HCT116 (cell line): ENCODE results near the gene SEPHS1. TPM values are rescaled to one million over a fixed set of nuclear protein-coding genes. Genes with fewer than 3 reads are reported as not detected.

Source experiments
- ATAC-seq: fragments of 200-7000 bp; cut with Tn5 transposase; 2 replicates; pipeline ENCODE4 v1.9.1; 2020; ENCODE audit warnings: mild to moderate bottlenecking, moderate library complexity
- BruUV-seq: library from RNA; stranded (reverse); fragments of 400-500 nt; replicated peaks from 2 replicates; lab custom pipeline; 2021; lab: Mats Ljungman, UMichigan
- CTCF ChIA-PET: fragments of 300-600 bp; sonication (Branson Sonifier 250); formaldehyde crosslinking; loops from one replicate; lab custom pipeline; 2021; ENCODE audit warnings: antibody characterized with exemption; lab: Charles Lee
- POLR2A ChIA-PET: fragments of 300-600, 350-600 bp; sonication (Branson Sonifier 250); formaldehyde crosslinking; loops from one replicate; lab custom pipeline; 2021; ENCODE audit warnings: antibody characterized with exemption; lab: Charles Lee
- RAD21 ChIA-PET, 2 experiments: fragments of 300-600 bp; sonication (Branson Sonifier 250); formaldehyde crosslinking; loops; one replicate each; lab custom pipeline; 2023; ENCODE audit warnings: low total read pairs in 2 of 2; ENCODE audit not compliant: uncharacterized antibody in 2 of 2, unreplicated experiment in 2 of 2, low non-redundant PET in 1 of 2; lab: Charles Lee
- DNase-seq: peaks from one replicate; pipeline ENCODE4 v3.0.0-alpha.2; 2010; ENCODE audit warnings: low read depth, low spot score
- H2AFZ ChIP-seq: fragments of 200-600 bp; shearing (Covaris generic), sonication (generic); 2 replicates; pipeline ENCODE4 v1.6.1; 2017; ENCODE audit warnings: low read depth, mixed run types, mixed read lengths, antibody characterized with exemption, low read length; ENCODE audit not compliant: poor library complexity, severe bottlenecking
- H3K27ac ChIP-seq: 2 replicates; pipeline ENCODE4 v1.5.1; 2012; ENCODE audit warnings: low read depth, low read length
- H3K27me3 ChIP-seq: fragments of 200-600 bp; sonication (generic); 2 replicates; pipeline ENCODE4 v1.6.1; 2016; ENCODE audit warnings: mixed run types, low read length, mixed read lengths; ENCODE audit not compliant: insufficient read depth
- H3K36me3 ChIP-seq, 2 experiments: fragments of 200-500 bp in 1 of 2; fragments of 200-600 bp in 1 of 2; sonication (Bioruptor generic) in 1 of 2; sonication (generic) in 1 of 2; 2 replicates each; pipeline versions ENCODE4 v1.5.1 to v1.6.1; 2014 to 2016; ENCODE audit warnings: low read length in 2 of 2, inconsistent platforms in 1 of 2, mixed read lengths in 1 of 2, mixed run types in 1 of 2; ENCODE audit not compliant: insufficient read depth in 2 of 2, control insufficient read depth in 1 of 2
- H3K4me1 ChIP-seq, 2 experiments: fragments of 200-600 bp in 1 of 2; sonication (generic) in 1 of 2; 2 replicates each; pipeline versions ENCODE4 v1.5.1 to v1.6.1; 2012 to 2017; ENCODE audit warnings: low read length in 2 of 2, inconsistent platforms in 1 of 2, mild to moderate bottlenecking in 1 of 2, mixed read lengths in 1 of 2, mixed run types in 1 of 2, moderate library complexity in 1 of 2; ENCODE audit not compliant: insufficient read depth in 2 of 2, control insufficient read depth in 1 of 2
- H3K4me2 ChIP-seq: fragments of 200-600 bp; sonication (generic); 2 replicates; pipeline ENCODE4 v1.6.1; 2017; ENCODE audit warnings: mixed run types, low read length, mixed read lengths
- H3K4me3 ChIP-seq, 2 experiments: fragments of 200-600 bp in 1 of 2; sonication (generic) in 1 of 2; replicated peaks in 1 of 2; 2 replicates each; pipeline ENCODE4 v1.5.1; 2011 to 2016; ENCODE audit warnings: low read length in 2 of 2, control low read depth in 1 of 2, low read depth in 1 of 2, mild to moderate bottlenecking in 1 of 2, mixed read lengths in 1 of 2, mixed run types in 1 of 2
- H3K79me2 ChIP-seq: fragments of 200-600 bp; sonication (generic); 2 replicates; pipeline ENCODE4 v1.6.1; 2017; ENCODE audit warnings: mild to moderate bottlenecking, mixed run types, low read length, moderate library complexity, mixed read lengths; ENCODE audit not compliant: insufficient read depth
- H3K9ac ChIP-seq: fragments of 200-600 bp; sonication (generic); 2 replicates; pipeline ENCODE4 v1.6.1; 2016; ENCODE audit warnings: low read length, mixed read lengths
- H3K9me2 ChIP-seq: fragments of 200-600 bp; sonication (generic), shearing (Covaris generic); 2 replicates; pipeline ENCODE4 v1.6.1; 2017; ENCODE audit warnings: mixed run types, mild to moderate bottlenecking, moderate library complexity; ENCODE audit not compliant: insufficient read depth
- H3K9me3 ChIP-seq, 2 experiments: fragments of 200-500 bp in 1 of 2; fragments of 200-600 bp in 1 of 2; sonication (Bioruptor generic) in 1 of 2; sonication (generic) in 1 of 2; 2 replicates each; pipeline ENCODE4 v1.6.1; 2014 to 2017; ENCODE audit warnings: low read length in 2 of 2, mixed read lengths in 2 of 2, inconsistent platforms in 1 of 2, low read depth in 1 of 2, mild to moderate bottlenecking in 1 of 2, mixed run types in 1 of 2, moderate library complexity in 1 of 2; ENCODE audit not compliant: control insufficient read depth in 1 of 2, insufficient read depth in 1 of 2
- H4K20me1 ChIP-seq: fragments of 200-600 bp; sonication (generic), shearing (Covaris generic); 2 replicates; pipeline ENCODE4 v1.6.1; 2017; ENCODE audit warnings: mixed run types, mild to moderate bottlenecking, moderate library complexity; ENCODE audit not compliant: insufficient read depth
- CBX3 ChIP-seq: IDR thresholded peaks from 2 replicates; pipeline ENCODE4 v1.6.1; 2012; ENCODE audit warnings: low read depth
- EGR1 ChIP-seq: IDR thresholded peaks from 2 replicates; pipeline ENCODE4 v1.6.1; 2012; ENCODE audit warnings: low read depth
- ELF1 ChIP-seq: IDR thresholded peaks from 2 replicates; pipeline ENCODE4 v1.6.1; 2012; ENCODE audit warnings: low read depth, borderline replicate concordance
- EZH2 ChIP-seq: fragments of 200-600 bp; sonication (generic); IDR thresholded peaks from 2 replicates; pipeline ENCODE4 v1.6.1; 2017; ENCODE audit warnings: antibody characterized with exemption, mixed run types
- EZH2phosphoT487 ChIP-seq: fragments of 200-600 bp; IDR thresholded peaks from 2 replicates; pipeline ENCODE4 v1.6.1; 2018; ENCODE audit warnings: antibody characterized with exemption, borderline replicate concordance
- JUND ChIP-seq: IDR thresholded peaks from 2 replicates; pipeline ENCODE4 v1.6.1; 2012
- POLR2AphosphoS5 ChIP-seq: IDR thresholded peaks from 2 replicates; pipeline ENCODE4 v1.6.1; 2011; ENCODE audit warnings: mild to moderate bottlenecking, low read depth, low read length, moderate library complexity
- RAD21 ChIP-seq: IDR thresholded peaks from 2 replicates; pipeline ENCODE4 v1.6.1; 2012; ENCODE audit warnings: low read depth, mild to moderate bottlenecking
- SP1 ChIP-seq: IDR thresholded peaks from 2 replicates; pipeline ENCODE4 v1.6.1; 2012; ENCODE audit warnings: low read depth
- SRF ChIP-seq: IDR thresholded peaks from 2 replicates; pipeline ENCODE4 v1.6.1; 2012; ENCODE audit warnings: low read depth
- TCF7L2 ChIP-seq: IDR thresholded peaks from 2 replicates; pipeline ENCODE4 v1.7.0; 2011; ENCODE audit warnings: borderline replicate concordance, inconsistent platforms; ENCODE audit not compliant: insufficient read depth, insufficient read length; ENCODE audit errors: extremely low read depth
- YY1 ChIP-seq: IDR thresholded peaks from 2 replicates; pipeline ENCODE4 v1.6.1; 2011; ENCODE audit warnings: low read length, low read depth, moderate library complexity, mild to moderate bottlenecking; ENCODE audit not compliant: insufficient replicate concordance; ENCODE audit errors: extremely low read depth
- ZFX ChIP-seq: fragments of 450-650 bp; IDR thresholded peaks from 2 replicates; pipeline ENCODE4 v1.6.1; 2017
- ZNF274 ChIP-seq: fragments of 200-500 bp; sonication (Bioruptor generic); IDR thresholded peaks from 2 replicates; pipeline ENCODE4 v1.6.1; 2014; ENCODE audit warnings: mild to moderate bottlenecking, low read depth, low read length, inconsistent platforms
- intact Hi-C: fragments of 100-400 bp; cut with micrococcal nuclease; formaldehyde crosslinking; loops from 2 replicates; pipeline ENCODE4 v1.10.0; 2022
- total RNA-seq: library from RNA; stranded (reverse); gene quantifications from one replicate; pipeline ENCODE4 v1.2.1, GENCODE V29; 2021; ENCODE audit not compliant: unreplicated experiment
- TF ChIP-seq, protein P1 (sequence below): IDR thresholded peaks from 2 replicates; pipeline ENCODE4 v1.6.1; 2011; ENCODE audit warnings: mild to moderate bottlenecking, low read length, moderate library complexity; ENCODE audit not compliant: insufficient replicate concordance; ENCODE audit errors: extremely low read depth
- TF ChIP-seq, protein P2 (sequence below), 3 experiments: fragments of 200-600 bp in 1 of 3; sonication (generic) in 1 of 3; IDR thresholded peaks in 2 of 3; conservative IDR thresholded peaks in 1 of 3; 2 replicates each; pipeline ENCODE4 v1.5.1; 2012 to 2017; ENCODE audit warnings: low read depth in 2 of 3, low read length in 2 of 3, antibody characterized with exemption in 1 of 3, borderline replicate concordance in 1 of 3, control low read depth in 1 of 3, mild to moderate bottlenecking in 1 of 3, mixed read lengths in 1 of 3, mixed run types in 1 of 3, moderate library complexity in 1 of 3; ENCODE audit not compliant: insufficient read depth in 1 of 3

SEPHS1 gene
- total RNA-seq, 1 experiment from 2014 or later = 51.7 TPM

DNA sequence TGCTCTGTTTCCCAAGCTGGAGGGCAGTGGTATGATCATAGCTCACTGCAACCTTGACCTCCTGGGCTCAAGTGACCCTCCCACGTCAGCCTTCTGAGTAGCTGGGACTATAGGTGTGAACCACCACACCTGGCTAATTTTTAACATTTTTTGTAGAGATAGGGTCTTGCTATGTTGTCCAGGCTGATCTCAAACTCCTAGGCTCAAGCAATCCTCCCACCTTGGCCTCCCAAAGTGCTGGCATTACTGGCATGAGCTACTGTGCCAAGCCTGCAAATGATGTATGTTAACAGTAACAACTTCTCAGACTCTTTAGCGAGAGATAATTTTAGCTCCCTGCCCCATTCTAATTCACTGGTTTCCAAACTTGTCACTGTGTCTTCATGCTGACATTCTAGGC is 27.7 kb upstream of the SEPHS1 start:
- no peaks in the 10 kb centered on the region for H4K20me1 ChIP-seq
- H3K4me3 ChIP-seq = no peak overlapping the region
- CTCF ChIA-PET = no interaction called here
- H3K27me3 ChIP-seq = no peaks in the 10 kb centered on the region
- no peaks in the 10 kb centered on the region for H3K36me3 ChIP-seq
- POLR2A ChIA-PET = no interaction called here
- H2AFZ ChIP-seq = no peak overlapping the region
- H3K4me2 ChIP-seq = no peak overlapping the region
- intact Hi-C loops = no loop called here
- no peak overlapping the region for H3K9ac ChIP-seq
- BruUV-seq = no TSS peak
- H3K9me3 ChIP-seq = no peaks in the 10 kb centered on the region
- ATAC-seq (no peak), DNase-seq (no peak)
- H3K4me1 ChIP-seq = peaks cover 0 to 4% of the 10 kb centered on the region in 2 experiments; a peak in 1 of 4 replicates
- TF ChIP-seq EZH2phosphoT487 (no peak), CBX3 (no peak), YY1 (no peak), SP1 (no peak), EGR1 (no peak), ZNF274 (no peak), ELF1 (no peak), ZFX (no peak), EZH2 (no peak), SRF (no peak), POLR2AphosphoS5 (no peak), RAD21 (no peak), JUND (no peak), TCF7L2 (no peak)
- TF ChIP-seq, protein P1, sequence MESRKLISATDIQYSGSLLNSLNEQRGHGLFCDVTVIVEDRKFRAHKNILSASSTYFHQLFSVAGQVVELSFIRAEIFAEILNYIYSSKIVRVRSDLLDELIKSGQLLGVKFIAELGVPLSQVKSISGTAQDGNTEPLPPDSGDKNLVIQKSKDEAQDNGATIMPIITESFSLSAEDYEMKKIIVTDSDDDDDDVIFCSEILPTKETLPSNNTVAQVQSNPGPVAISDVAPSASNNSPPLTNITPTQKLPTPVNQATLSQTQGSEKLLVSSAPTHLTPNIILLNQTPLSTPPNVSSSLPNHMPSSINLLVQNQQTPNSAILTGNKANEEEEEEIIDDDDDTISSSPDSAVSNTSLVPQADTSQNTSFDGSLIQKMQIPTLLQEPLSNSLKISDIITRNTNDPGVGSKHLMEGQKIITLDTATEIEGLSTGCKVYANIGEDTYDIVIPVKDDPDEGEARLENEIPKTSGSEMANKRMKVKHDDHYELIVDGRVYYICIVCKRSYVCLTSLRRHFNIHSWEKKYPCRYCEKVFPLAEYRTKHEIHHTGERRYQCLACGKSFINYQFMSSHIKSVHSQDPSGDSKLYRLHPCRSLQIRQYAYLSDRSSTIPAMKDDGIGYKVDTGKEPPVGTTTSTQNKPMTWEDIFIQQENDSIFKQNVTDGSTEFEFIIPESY = no peak
- TF ChIP-seq, protein P2, sequence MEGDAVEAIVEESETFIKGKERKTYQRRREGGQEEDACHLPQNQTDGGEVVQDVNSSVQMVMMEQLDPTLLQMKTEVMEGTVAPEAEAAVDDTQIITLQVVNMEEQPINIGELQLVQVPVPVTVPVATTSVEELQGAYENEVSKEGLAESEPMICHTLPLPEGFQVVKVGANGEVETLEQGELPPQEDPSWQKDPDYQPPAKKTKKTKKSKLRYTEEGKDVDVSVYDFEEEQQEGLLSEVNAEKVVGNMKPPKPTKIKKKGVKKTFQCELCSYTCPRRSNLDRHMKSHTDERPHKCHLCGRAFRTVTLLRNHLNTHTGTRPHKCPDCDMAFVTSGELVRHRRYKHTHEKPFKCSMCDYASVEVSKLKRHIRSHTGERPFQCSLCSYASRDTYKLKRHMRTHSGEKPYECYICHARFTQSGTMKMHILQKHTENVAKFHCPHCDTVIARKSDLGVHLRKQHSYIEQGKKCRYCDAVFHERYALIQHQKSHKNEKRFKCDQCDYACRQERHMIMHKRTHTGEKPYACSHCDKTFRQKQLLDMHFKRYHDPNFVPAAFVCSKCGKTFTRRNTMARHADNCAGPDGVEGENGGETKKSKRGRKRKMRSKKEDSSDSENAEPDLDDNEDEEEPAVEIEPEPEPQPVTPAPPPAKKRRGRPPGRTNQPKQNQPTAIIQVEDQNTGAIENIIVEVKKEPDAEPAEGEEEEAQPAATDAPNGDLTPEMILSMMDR (IDR thresholded peaks at IDR 0.05 in 2 of 3, conservative IDR thresholded peaks at IDR 0.05 in 1 of 3; ENCODE audit: borderline replicate concordance in 1 of 3, insufficient read depth in 1 of 3, low read depth in 2 of 3, low read length in 2 of 3) = no peak
- H3K27ac ChIP-seq = no peak overlapping the region
- RAD21 ChIA-PET = no interaction called here
- H3K9me2 ChIP-seq = no peaks in the 10 kb centered on the region
- no peaks in the 10 kb centered on the region for H3K79me2 ChIP-seq
